Activated CD8-positive, alpha-beta T cell treated with anti-CD3 and anti-CD28 coated beads for 36 hours (primary cell): ENCODE data around the gene ZCCHC24. TPM values are rescaled to one million over a fixed set of nuclear protein-coding genes. Genes with fewer than 3 reads are reported as not detected.

ENCODE experiments used
- ATAC-seq: fragments of 200-7000 bp; cut with Tn5 transposase; one replicate; pipeline ENCODE4 v1.10.0; 2021; ENCODE audit warnings: mild to moderate bottlenecking, moderate library complexity
- CTCF ChIA-PET: fragments of 350-600 bp; sonication (Branson Sonifier 250); formaldehyde crosslinking; loops from one replicate; lab custom pipeline; 2021; ENCODE audit warnings: antibody characterized with exemption; lab: Charles Lee
- POLR2A ChIA-PET: fragments of 350-600 bp; sonication (Branson Sonifier 250); formaldehyde crosslinking; loops from one replicate; lab custom pipeline; 2021; ENCODE audit warnings: antibody characterized with exemption; lab: Charles Lee
- DNase-seq: peaks from one replicate; pipeline ENCODE4 v3.0.0-alpha.2; 2020
- H3K27ac Mint-ChIP-seq: one replicate; pipeline ENCODE4 v1.8.0; 2021; ENCODE audit warnings: mild to moderate bottlenecking, mixed read lengths
- H3K27me3 Mint-ChIP-seq: one replicate; pipeline ENCODE4 v1.8.0; 2021; ENCODE audit warnings: mixed read lengths
- H3K36me3 Mint-ChIP-seq: one replicate; pipeline ENCODE4 v1.8.0; 2021; ENCODE audit warnings: low read depth, mixed read lengths
- H3K4me1 Mint-ChIP-seq: one replicate; pipeline ENCODE4 v1.8.0; 2021; ENCODE audit warnings: low read depth, mixed read lengths
- H3K4me3 Mint-ChIP-seq: one replicate; pipeline ENCODE4 v1.8.0; 2021; ENCODE audit warnings: mild to moderate bottlenecking, moderate library complexity, mixed read lengths
- H3K9me3 Mint-ChIP-seq: one replicate; pipeline ENCODE4 v1.8.0; 2021; ENCODE audit warnings: mixed read lengths
- intact Hi-C: fragments of 100-400 bp; cut with micrococcal nuclease; formaldehyde crosslinking; loops from one replicate; pipeline ENCODE4 v1.10.0; 2022
- total RNA-seq, 2 experiments: library from RNA; stranded (reverse); gene quantifications; one replicate each; pipeline ENCODE4 v1.2.3, GENCODE V29; 2021
- TF ChIP-seq, protein P1 (sequence below): fragments of 200-600 bp; IDR thresholded peaks from one replicate; pipeline ENCODE4 v1.8.0; 2022; ENCODE audit warnings: antibody characterized with exemption, mild to moderate bottlenecking

The ZCCHC24 gene
- total RNA-seq, 2 experiments from 2014 or later: 1.0 to 1.7 TPM

DNA sequence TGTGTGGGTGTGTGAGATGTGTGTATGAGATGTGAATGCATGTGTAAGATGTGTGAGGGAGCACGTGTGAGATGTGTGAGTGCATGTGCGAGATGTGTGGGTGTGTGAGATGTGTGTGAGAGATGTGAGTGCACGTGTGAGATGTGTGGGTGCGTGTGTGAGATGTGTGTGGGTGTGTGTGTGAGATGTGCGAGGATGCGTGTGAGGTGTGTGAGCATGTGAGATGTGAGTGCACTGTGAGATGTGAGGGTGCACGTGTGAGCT is 67.1 kb downstream of the ZCCHC24 start:
- Mint-ChIP-seq H3K4me3 (no peak overlapping the region), H3K4me1 (no peaks in the 10 kb centered on the region), H3K36me3 (no peaks in the 10 kb centered on the region), H3K27me3 (no peaks in the 10 kb centered on the region), H3K27ac (no peak overlapping the region), H3K9me3 (no peaks in the 10 kb centered on the region)
- ChIA-PET POLR2A (no interaction called here), CTCF (no interaction called here)
- ATAC-seq: no peak
- DNase-seq: no peak
- intact Hi-C loops: no loop called here
- TF ChIP-seq, protein P1, sequence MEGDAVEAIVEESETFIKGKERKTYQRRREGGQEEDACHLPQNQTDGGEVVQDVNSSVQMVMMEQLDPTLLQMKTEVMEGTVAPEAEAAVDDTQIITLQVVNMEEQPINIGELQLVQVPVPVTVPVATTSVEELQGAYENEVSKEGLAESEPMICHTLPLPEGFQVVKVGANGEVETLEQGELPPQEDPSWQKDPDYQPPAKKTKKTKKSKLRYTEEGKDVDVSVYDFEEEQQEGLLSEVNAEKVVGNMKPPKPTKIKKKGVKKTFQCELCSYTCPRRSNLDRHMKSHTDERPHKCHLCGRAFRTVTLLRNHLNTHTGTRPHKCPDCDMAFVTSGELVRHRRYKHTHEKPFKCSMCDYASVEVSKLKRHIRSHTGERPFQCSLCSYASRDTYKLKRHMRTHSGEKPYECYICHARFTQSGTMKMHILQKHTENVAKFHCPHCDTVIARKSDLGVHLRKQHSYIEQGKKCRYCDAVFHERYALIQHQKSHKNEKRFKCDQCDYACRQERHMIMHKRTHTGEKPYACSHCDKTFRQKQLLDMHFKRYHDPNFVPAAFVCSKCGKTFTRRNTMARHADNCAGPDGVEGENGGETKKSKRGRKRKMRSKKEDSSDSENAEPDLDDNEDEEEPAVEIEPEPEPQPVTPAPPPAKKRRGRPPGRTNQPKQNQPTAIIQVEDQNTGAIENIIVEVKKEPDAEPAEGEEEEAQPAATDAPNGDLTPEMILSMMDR: no peak

DNA sequence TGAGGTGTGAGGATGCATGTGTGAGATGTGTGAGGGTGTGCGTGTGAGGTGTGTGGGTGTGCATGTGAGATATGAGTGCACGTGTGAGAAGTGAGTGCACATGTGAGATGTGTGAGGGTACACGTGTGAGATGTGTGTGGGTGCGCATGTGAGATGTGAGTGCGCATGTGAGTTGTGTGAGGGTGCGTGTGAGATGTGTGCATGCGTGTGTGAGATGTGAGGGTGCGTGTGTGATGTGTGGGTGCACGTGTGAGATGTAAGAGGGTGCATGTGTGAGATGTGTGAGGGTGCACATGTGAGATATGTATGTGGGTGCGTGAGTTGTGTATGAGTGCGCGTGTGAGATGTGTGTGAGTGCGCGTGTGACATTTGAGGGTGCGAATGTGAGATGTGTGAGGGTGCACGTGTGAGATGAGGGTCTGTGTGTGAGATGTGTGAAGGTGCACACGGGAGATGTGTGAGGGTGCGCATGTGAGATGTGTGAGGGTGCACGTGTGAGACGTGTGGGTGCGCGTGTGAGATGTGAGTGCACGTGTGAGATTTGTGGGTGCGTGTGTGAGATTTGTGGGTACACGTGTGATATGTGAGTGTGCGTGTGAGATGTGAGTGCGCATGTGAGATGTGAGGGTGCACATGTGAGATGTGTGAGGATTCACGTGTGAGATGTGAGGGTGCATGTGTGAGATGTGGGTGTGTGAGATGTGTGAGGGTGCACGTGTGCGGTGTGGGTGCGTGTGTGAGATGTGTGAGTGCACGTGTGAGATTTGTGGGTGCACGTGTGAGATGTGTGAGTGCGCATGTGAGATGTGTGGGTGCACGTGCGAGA is 67.7 kb downstream of the ZCCHC24 start:
- intact Hi-C loops: no loop called here
- H3K9me3 Mint-ChIP-seq: no peaks in the 10 kb centered on the region
- no peaks in the 10 kb centered on the region for H3K27me3 Mint-ChIP-seq
- no peaks in the 10 kb centered on the region for H3K36me3 Mint-ChIP-seq
- H3K4me1 Mint-ChIP-seq: no peaks in the 10 kb centered on the region
- no peak overlapping the region for H3K27ac Mint-ChIP-seq
- POLR2A ChIA-PET: no interaction called here
- TF ChIP-seq, protein P1: no peak
- H3K4me3 Mint-ChIP-seq: no peak overlapping the region
- ATAC-seq (no peak), DNase-seq (no peak)
- CTCF ChIA-PET: no interaction called here

DNA sequence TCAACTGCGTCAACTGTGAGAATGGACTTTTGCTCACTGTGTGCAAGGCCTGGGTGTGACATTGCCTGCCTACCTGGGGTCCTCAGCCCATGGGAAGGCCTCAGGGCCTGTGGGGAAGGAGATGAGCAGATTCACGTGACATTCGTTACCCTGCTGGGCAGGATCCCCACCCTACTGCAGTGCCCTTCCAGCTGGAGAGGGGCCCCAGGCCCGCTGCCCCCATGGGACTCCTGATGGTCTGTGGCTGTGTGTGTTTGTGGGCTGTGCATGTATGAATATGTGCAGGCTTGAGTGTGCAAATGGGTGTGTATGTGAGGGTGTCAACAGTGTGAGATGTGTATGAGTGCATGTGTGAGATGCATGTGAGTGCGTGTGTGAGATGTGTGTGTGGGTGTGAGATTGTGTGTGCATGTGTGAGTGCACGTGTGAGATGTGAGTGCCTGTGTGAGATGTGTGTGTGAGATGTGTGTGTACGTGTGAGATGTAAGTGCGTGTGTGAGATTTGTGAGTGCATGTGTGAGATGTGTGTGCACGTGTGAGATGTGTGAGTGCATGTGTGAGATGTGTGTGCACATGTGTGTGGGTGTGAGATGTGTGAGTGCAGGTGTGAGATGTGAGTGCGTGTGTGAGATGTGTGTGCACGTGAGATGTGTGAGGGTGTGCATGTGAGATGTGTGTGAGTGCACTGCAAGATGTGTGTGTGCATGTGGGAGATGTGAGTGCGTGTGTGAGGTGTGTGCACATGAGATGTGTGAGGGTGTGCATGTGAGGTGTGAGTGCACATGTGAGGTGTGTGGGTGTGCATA is 68.5 kb downstream of the ZCCHC24 start:
- ATAC-seq (no peak), DNase-seq (no peak)

DNA sequence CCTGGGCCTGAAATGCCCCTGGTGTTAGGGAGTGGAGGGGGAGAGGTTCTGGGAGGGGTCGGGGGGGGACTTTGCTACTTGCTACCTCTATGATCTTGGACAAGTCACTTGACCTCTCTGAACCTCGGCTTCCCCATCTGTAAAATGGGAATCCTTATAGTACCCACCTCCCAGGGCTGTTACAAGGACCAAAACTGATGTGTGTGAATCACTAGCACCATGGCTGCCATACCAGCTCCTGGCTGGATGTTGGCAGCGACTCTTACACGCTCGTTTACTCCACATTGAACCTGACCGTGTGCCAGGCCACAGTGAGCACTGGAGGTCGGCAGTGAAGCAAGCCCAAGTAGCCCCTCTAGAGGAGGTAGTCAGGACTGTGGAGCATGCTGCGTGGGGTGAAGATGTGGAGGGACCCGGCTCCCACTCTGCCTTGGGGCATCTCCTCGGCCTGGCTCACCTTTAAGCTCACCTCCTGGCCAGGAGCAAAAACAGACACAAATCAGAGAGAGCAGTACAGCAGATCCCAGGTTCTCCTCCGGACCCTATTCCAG is 69.3 kb downstream of the ZCCHC24 start:
- intact Hi-C loops: no loop called here
- H3K27me3 Mint-ChIP-seq: no peaks in the 10 kb centered on the region
- no peaks in the 10 kb centered on the region for H3K36me3 Mint-ChIP-seq
- H3K27ac Mint-ChIP-seq: no peak overlapping the region
- ATAC-seq (no peak), DNase-seq (no peak)
- no peak overlapping the region for H3K4me3 Mint-ChIP-seq
- ChIA-PET CTCF (interaction anchor here (0.8 to 2.6 kb wide), 5 partner anchors 13 to 111 kb away, joined by 3 to 7 read pairs (median 5); no protein-coding TSS in a partner anchor), POLR2A (no interaction called here)
- H3K9me3 Mint-ChIP-seq: peaks cover 3% of the 10 kb centered on the region
- H3K4me1 Mint-ChIP-seq: no peaks in the 10 kb centered on the region
- TF ChIP-seq, protein P1: no peak

More for the DNA sequence above, 68.5 kb downstream of the ZCCHC24 start:
- TF ChIP-seq, protein P1: no peak
- no peaks in the 10 kb centered on the region for H3K4me1 Mint-ChIP-seq
- no peaks in the 10 kb centered on the region for H3K27me3 Mint-ChIP-seq
- intact Hi-C loops: no loop called here
- H3K36me3 Mint-ChIP-seq: no peaks in the 10 kb centered on the region
- H3K9me3 Mint-ChIP-seq: no peaks in the 10 kb centered on the region
- CTCF ChIA-PET: interaction anchor here (1.3 kb wide), 2 partner anchors 91 to 111 kb away, joined by 5 to 6 read pairs; no protein-coding TSS in a partner anchor
- H3K4me3 Mint-ChIP-seq: no peak overlapping the region
- POLR2A ChIA-PET: no interaction called here
- H3K27ac Mint-ChIP-seq: no peak overlapping the region
